GM12878 (cell line): ENCODE data around the gene CELF2. TPM values are rescaled to one million over a fixed set of nuclear protein-coding genes. Genes with fewer than 3 reads are reported as not detected.

ENCODE experiments used
- ATAC-seq: fragments of 200-7000 bp; cut with Tn5 transposase; 3 replicates; pipeline ENCODE4 v1.9.1; 2020; ENCODE audit warnings: mild to moderate bottlenecking, moderate library complexity
- BruUV-seq: library from RNA; stranded (reverse); fragments of 400-500 nt; replicated peaks from 2 replicates; lab custom pipeline; 2021; lab: Mats Ljungman, UMichigan
- CTCF ChIA-PET: fragments of 300-600 bp; sonication (Branson Sonifier 250); formaldehyde crosslinking; extraction: SDS; loops from one replicate; lab custom pipeline; 2021; ENCODE audit warnings: inconsistent platforms; lab: Yijun Ruan, JAX
- POLR2A ChIA-PET: fragments of 350-600 bp; formaldehyde crosslinking; extraction: SDS; loops from one replicate; lab custom pipeline; 2021; ENCODE audit warnings: inconsistent platforms; lab: Charles Lee
- RAD21 ChIA-PET: fragments of 300-600 bp; sonication (Branson Sonifier 250); formaldehyde crosslinking; loops from one replicate; lab custom pipeline; 2023; ENCODE audit warnings: antibody characterized with exemption; ENCODE audit not compliant: unreplicated experiment; lab: Charles Lee
- SMC1A ChIA-PET: fragments of 300-600 bp; sonication (Branson Sonifier 250); formaldehyde crosslinking; loops from one replicate; lab custom pipeline; 2023; ENCODE audit not compliant: unreplicated experiment, uncharacterized antibody; lab: Charles Lee
- DNase-seq: peaks from one replicate; pipeline ENCODE4 v3.0.0-alpha.2; 2011; ENCODE audit warnings: low read depth, low spot score
- FAIRE-seq: peaks from 3 replicates; lab custom pipeline; 2011; peaks lifted over from hg19 to GRCh38; lab: Jason Lieb, UNC
- H2AFZ ChIP-seq: 2 replicates; pipeline ENCODE4 v1.6.0; 2011; ENCODE audit warnings: low read depth, low read length, control low read depth; ENCODE audit not compliant: control insufficient read depth
- H3K27ac ChIP-seq: 2 replicates; pipeline ENCODE4 v1.5.1; 2011; ENCODE audit warnings: control low read depth; ENCODE audit not compliant: control insufficient read depth, insufficient read depth
- H3K27me3 ChIP-seq, 2 experiments: replicated peaks in 1 of 2; 2 replicates each; pipeline versions ENCODE4 v1.6.0 to v1.6.1; 2011; ENCODE audit warnings: low read length in 1 of 2; ENCODE audit not compliant: control insufficient read depth in 2 of 2, insufficient read depth in 2 of 2
- H3K36me3 ChIP-seq, 2 experiments: 2 replicates each; pipeline ENCODE4 v1.5.1; 2011; ENCODE audit warnings: low read length in 1 of 2; ENCODE audit not compliant: control insufficient read depth in 2 of 2, insufficient read depth in 2 of 2
- H3K4me1 ChIP-seq: 2 replicates; pipeline ENCODE4 v1.6.1; 2011; ENCODE audit warnings: mild to moderate bottlenecking, low read length, moderate library complexity, mixed read lengths; ENCODE audit not compliant: control insufficient read depth, insufficient read depth
- H3K4me2 ChIP-seq: 2 replicates; pipeline ENCODE4 v1.6.0; 2011; ENCODE audit warnings: control low read depth; ENCODE audit not compliant: control insufficient read depth, insufficient read depth
- H3K4me3 ChIP-seq: fragments of 200-600 bp; sonication (generic); 2 replicates; pipeline ENCODE4 v1.5.1; 2016
- H3K79me2 ChIP-seq: 2 replicates; pipeline ENCODE4 v1.6.0; 2011; ENCODE audit warnings: low read length; ENCODE audit not compliant: control insufficient read depth, insufficient read depth
- H3K9ac ChIP-seq: 2 replicates; pipeline ENCODE4 v1.8.0; 2011; ENCODE audit warnings: low read length, control low read depth, mixed read lengths; ENCODE audit not compliant: control insufficient read depth, insufficient read depth
- H3K9me3 ChIP-seq: replicated peaks from 3 replicates; pipeline ENCODE4 v1.5.1; 2011; ENCODE audit warnings: mild to moderate bottlenecking, low read length; ENCODE audit not compliant: control insufficient read depth, insufficient read depth
- H4K20me1 ChIP-seq: 2 replicates; pipeline ENCODE4 v1.6.0; 2011; ENCODE audit not compliant: control insufficient read depth, insufficient read depth
- BCLAF1 ChIP-seq: fragments of 450-650 bp; IDR thresholded peaks from 2 replicates; pipeline ENCODE4 v1.6.1; 2017; ENCODE audit warnings: antibody characterized with exemption, mild to moderate bottlenecking, moderate library complexity
- BHLHE40 ChIP-seq, 2 experiments: fragments of 450-650 bp in 1 of 2; IDR thresholded peaks; 2 replicates each; pipeline ENCODE4 v1.6.1; 2011 to 2017; ENCODE audit warnings: low read depth in 2 of 2, borderline replicate concordance in 1 of 2, improper control_type of control experiment in 1 of 2, low read length in 1 of 2, mild to moderate bottlenecking in 1 of 2
- CREM ChIP-seq: IDR thresholded peaks from 2 replicates; pipeline ENCODE4 v1.6.1; 2014; ENCODE audit warnings: antibody characterized with exemption, low read depth
- ETV6 ChIP-seq, 2 experiments: fragments of 450-650 bp in 1 of 2; IDR thresholded peaks in 1 of 2; conservative IDR thresholded peaks in 1 of 2; 2 replicates each; pipeline ENCODE4 v1.6.1; 2014; ENCODE audit warnings: antibody characterized with exemption in 1 of 2, borderline replicate concordance in 1 of 2, low read depth in 1 of 2, mild to moderate bottlenecking in 1 of 2, moderate library complexity in 1 of 2
- IKZF1 ChIP-seq: fragments of 450-650 bp; conservative IDR thresholded peaks from 2 replicates; pipeline ENCODE4 v1.6.1; 2017; ENCODE audit warnings: antibody characterized with exemption, mild to moderate bottlenecking
- JUNB ChIP-seq: IDR thresholded peaks from 2 replicates; pipeline ENCODE4 v1.6.1; 2016; ENCODE audit warnings: antibody characterized with exemption, mild to moderate bottlenecking
- MTA2 ChIP-seq: fragments of 450-650 bp; IDR thresholded peaks from 2 replicates; pipeline ENCODE4 v1.6.1; 2016; ENCODE audit warnings: low read depth, mild to moderate bottlenecking, moderate library complexity
- POLR2AphosphoS5 ChIP-seq: IDR thresholded peaks from 2 replicates; pipeline ENCODE4 v1.6.1; 2011; ENCODE audit warnings: mild to moderate bottlenecking, low read length, inconsistent platforms
- PRDM15 ChIP-seq: fragments of 450-650 bp; formaldehyde crosslinking; IDR thresholded peaks from 2 replicates; pipeline ENCODE4 v1.4.0; 2020; ENCODE audit warnings: mild to moderate bottlenecking, moderate library complexity
- RAD51 ChIP-seq: fragments of 450-650 bp; IDR thresholded peaks from 2 replicates; pipeline ENCODE4 v1.6.1; 2016; ENCODE audit warnings: moderate library complexity, mild to moderate bottlenecking, inconsistent platforms
- RUNX3 ChIP-seq: IDR thresholded peaks from 2 replicates; pipeline ENCODE4 v1.6.1; 2012; ENCODE audit warnings: low read length, inconsistent platforms
- WGBS: methylation state at CpG from one replicate; pipeline ENCODE4 v1.1.6; 2016; ENCODE audit warnings: low lambda C conversion rate; ENCODE audit not compliant: insufficient replicate concordance, insufficient coverage; ENCODE audit errors: missing lambda C conversion rate; 5-methylcytosine and 5-hydroxymethylcytosine counted together
- in situ Hi-C: fragments of 300-500 bp; cut with MboI; formaldehyde crosslinking; loops from 9 replicates; pipeline ENCODE4 v1.14.3; 2018; ENCODE audit warnings: mixed read lengths
- intact Hi-C: fragments of 100-400 bp; cut with micrococcal nuclease; formaldehyde crosslinking; loops from one replicate; pipeline ENCODE4 v1.14.2; 2022; ENCODE audit not compliant: unreplicated experiment
- polyA plus RNA-seq, 11 experiments: library from polyadenylated mRNA; depleted of rRNA in 4 of 11; unstranded in 6 of 11; stranded (reverse) in 5 of 11; fragments of >200 nt; fragmentation: Nextera tagmentation in 4 of 11; fragmentation: Illumina TruSeq in 1 of 11; extraction: Ambion mirVana in 4 of 11; extraction: Trizol in 1 of 11; gene quantifications; 1 replicate in 1 of 11; 2 replicates in 10 of 11; pipeline versions ENCODE4 v1.2.1 to v1.2.3, GENCODE V29; 2011 to 2016; ENCODE audit warnings: inconsistent platforms in 2 of 11, missing spikeins in 2 of 11, low read depth in 1 of 11
- total RNA-seq, 4 experiments: library from RNA; depleted of rRNA in 3 of 4; stranded (reverse); fragments of >200 nt in 3 of 4; fragmentation: Illumina TruSeq in 1 of 4; extraction: Trizol in 1 of 4; gene quantifications; 2 replicates each; pipeline versions ENCODE4 v1.2.1 to v1.2.3, GENCODE V29; 2013 to 2021
- TF ChIP-seq, protein P1 (sequence below): fragments of 450-650 bp; IDR thresholded peaks from 2 replicates; pipeline ENCODE4 v1.6.1; 2017; ENCODE audit warnings: borderline replicate concordance

CELF2 gene
- total and polyA plus RNA-seq, 10 of the 15 experiments (the other 5 are each of a cell fraction or from before 2014, with no cell fraction given): 20.8 to 129 (median 86.3) TPM

- TF ChIP-seq, protein P1, sequence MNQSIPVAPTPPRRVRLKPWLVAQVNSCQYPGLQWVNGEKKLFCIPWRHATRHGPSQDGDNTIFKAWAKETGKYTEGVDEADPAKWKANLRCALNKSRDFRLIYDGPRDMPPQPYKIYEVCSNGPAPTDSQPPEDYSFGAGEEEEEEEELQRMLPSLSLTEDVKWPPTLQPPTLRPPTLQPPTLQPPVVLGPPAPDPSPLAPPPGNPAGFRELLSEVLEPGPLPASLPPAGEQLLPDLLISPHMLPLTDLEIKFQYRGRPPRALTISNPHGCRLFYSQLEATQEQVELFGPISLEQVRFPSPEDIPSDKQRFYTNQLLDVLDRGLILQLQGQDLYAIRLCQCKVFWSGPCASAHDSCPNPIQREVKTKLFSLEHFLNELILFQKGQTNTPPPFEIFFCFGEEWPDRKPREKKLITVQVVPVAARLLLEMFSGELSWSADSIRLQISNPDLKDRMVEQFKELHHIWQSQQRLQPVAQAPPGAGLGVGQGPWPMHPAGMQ: no peak
Measured at GRCh38 chr10:11231285-11231684, 213.6 kb downstream of the CELF2 start (continued).

DNA sequence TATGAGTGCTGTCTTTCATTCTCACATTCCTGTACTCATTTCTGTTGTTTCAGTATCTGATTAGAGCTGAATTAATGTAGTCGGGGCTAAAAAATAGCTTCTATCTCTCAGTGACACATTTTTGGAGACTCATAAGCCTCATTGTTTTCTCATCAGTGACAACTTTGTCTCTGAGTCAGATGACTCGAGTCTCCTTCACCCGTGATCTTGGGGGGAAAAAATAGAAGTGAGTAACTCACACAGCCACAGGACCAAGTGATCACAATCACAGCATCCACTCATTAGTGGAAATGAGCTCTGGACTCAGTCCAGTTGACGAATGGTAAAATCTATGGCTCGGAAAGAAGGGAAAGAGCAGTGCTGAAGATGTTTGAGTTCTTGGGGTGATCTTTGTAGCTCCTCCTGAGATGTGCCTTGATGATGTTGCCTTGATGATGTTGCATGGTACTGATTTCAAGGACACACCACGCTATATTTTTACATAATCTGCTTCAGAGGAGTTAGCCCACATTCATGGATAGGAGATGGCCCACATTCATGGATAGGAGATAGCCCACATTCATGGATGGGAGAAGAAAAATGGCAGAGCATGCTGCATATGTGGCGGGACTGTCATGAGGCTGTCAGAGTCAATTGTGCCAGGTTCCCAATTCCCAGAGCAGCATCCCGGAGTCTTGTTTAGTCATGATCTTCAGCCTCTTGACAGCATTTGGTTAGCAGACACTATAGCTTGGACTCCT, 214.7 kb downstream of the CELF2 start:
- H3K9me3 ChIP-seq: no peaks in the 10 kb centered on the region
- ChIA-PET CTCF (interaction anchor here (0.7 to 1.8 kb wide), 6 partner anchors 10 to 1410 kb away, joined by 3 to 6 read pairs (median 4); no protein-coding TSS in a partner anchor), POLR2A (interaction anchor here (0.5 to 2.1 kb wide), 5 partner anchors 10 to 104 kb away, joined by 3 to 7 read pairs (median 4); no protein-coding TSS in a partner anchor), SMC1A (interaction anchor here (1.1 to 10.1 kb wide), 5 partner anchors 9 to 54 kb away, joined by 3 to 108 read pairs (median 7); no protein-coding TSS in a partner anchor), RAD21 (interaction anchor here (1.5 to 3.0 kb wide), 2 partner anchors 10 to 15 kb away, joined by 3 to 11 read pairs; no protein-coding TSS in a partner anchor)
- no peak for DNase-seq
- peaks cover 70% of the 10 kb centered on the region for H3K4me1 ChIP-seq
- no peak for FAIRE-seq
- peak overlapping the region; percentile 62 for H3K27ac ChIP-seq
- WGBS: 53% methylated on average over 8 of the region's 8 CpGs
- peak overlapping the region; percentile 17; the same call in 1 of the 2 replicates for H3K4me2 ChIP-seq
- peak; percentile 41 for ATAC-seq
- H3K27me3 ChIP-seq: no peaks in the 10 kb centered on the region
- H4K20me1 ChIP-seq: 0 out of 2 replicates have a peak, but pooled peaks cover 4% of the 10 kb centered on the region
- BruUV-seq: no TSS peak
- intact Hi-C loops (no loop called here), in situ Hi-C loops (no loop called here)
- peaks cover 87% of the 10 kb centered on the region for H3K79me2 ChIP-seq
- no peak overlapping the region for H3K4me3 ChIP-seq
- H3K9ac ChIP-seq: no peak overlapping the region
- peaks cover 18 to 29% of the 10 kb centered on the region in 2 experiments for H3K36me3 ChIP-seq
- H2AFZ ChIP-seq: no peak overlapping the region
- peak; percentile 48; the same call in 1 of the 2 replicates for TF ChIP-seq MTA2
- TF ChIP-seq IKZF1: 0 out of 2 replicates have a peak, but pooled peaks have one; percentile 22
- peak; percentile 57 for TF ChIP-seq JUNB
- TF ChIP-seq CREM: peak; percentile 42; the same call in 1 of the 2 replicates
- TF ChIP-seq RUNX3: peak; percentile 5; the same call in 1 of the 2 replicates
- TF ChIP-seq PRDM15: no peak
- TF ChIP-seq BHLHE40 (IDR thresholded peaks at IDR 0.05; ENCODE audit: borderline replicate concordance in 1 of 2, low read depth in 2 of 2, low read length in 1 of 2): peak; percentile 4 to 19; a peak in 1 of 4 replicates
- TF ChIP-seq POLR2AphosphoS5: peak; percentile 35; the same call in 1 of the 2 replicates
- no peak for TF ChIP-seq BCLAF1
- TF ChIP-seq RAD51: peak; percentile 10; the same call in 1 of the 2 replicates
- TF ChIP-seq ETV6 (conservative IDR thresholded peaks at IDR 0.05 in 1 of 2, IDR thresholded peaks at IDR 0.05 in 1 of 2; ENCODE audit: borderline replicate concordance in 1 of 2, low read depth in 1 of 2): peak in 1 of 2 experiments; percentile 16; a peak in 1 of 4 replicates
